Neural progenitor cell (in vitro differentiated cells): Measurements from ENCODE around the gene CFH.

ENCODE experiments used
- EZH2 ChIP-seq: fragments of 200-600 bp; sonication (generic); IDR thresholded peaks from 2 replicates; pipeline ENCODE4 v1.6.1; 2017; ENCODE audit warnings: antibody characterized with exemption, mild to moderate bottlenecking, moderate library complexity
- TF ChIP-seq, protein P1 (sequence below): fragments of 200-600 bp; sonication (generic); IDR thresholded peaks from 2 replicates; pipeline ENCODE4 v1.5.1; 2017; ENCODE audit warnings: antibody characterized with exemption, mild to moderate bottlenecking

DNA sequence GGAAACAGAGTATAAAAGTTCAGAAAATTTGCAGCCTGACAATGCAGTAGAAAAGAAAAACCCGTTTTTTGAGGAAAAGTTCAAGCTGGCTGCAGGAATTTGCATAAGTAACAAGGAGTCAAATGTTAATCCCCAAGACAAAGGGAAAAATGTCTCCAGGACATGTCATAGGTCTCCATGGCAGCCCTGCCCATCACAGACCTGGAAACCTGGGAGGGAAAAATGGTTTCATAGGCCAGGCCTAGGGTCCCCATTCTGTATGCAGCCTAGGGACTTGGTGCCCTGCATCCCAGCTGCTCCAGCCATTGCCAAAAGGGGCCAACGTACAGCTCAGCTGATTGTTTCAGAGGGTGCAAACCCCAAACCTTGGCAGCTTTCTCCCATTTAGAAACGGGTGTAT is 40.0 kb upstream of the CFH start:
- TF ChIP-seq, protein P1, sequence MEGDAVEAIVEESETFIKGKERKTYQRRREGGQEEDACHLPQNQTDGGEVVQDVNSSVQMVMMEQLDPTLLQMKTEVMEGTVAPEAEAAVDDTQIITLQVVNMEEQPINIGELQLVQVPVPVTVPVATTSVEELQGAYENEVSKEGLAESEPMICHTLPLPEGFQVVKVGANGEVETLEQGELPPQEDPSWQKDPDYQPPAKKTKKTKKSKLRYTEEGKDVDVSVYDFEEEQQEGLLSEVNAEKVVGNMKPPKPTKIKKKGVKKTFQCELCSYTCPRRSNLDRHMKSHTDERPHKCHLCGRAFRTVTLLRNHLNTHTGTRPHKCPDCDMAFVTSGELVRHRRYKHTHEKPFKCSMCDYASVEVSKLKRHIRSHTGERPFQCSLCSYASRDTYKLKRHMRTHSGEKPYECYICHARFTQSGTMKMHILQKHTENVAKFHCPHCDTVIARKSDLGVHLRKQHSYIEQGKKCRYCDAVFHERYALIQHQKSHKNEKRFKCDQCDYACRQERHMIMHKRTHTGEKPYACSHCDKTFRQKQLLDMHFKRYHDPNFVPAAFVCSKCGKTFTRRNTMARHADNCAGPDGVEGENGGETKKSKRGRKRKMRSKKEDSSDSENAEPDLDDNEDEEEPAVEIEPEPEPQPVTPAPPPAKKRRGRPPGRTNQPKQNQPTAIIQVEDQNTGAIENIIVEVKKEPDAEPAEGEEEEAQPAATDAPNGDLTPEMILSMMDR: no peak
- TF ChIP-seq EZH2: no peak
